ENCODE results near the gene SPEM2.

DNA sequence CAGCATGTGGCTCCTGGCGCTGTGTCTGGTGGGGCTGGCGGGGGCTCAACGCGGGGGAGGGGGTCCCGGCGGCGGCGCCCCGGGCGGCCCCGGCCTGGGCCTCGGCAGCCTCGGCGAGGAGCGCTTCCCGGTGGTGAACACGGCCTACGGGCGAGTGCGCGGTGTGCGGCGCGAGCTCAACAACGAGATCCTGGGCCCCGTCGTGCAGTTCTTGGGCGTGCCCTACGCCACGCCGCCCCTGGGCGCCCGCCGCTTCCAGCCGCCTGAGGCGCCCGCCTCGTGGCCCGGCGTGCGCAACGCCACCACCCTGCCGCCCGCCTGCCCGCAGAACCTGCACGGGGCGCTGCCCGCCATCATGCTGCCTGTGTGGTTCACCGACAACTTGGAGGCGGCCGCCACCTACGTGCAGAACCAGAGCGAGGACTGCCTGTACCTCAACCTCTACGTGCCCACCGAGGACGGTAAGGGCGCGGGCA is 17.1 kb upstream of the SPEM2 start:
- TF ChIP-seq, protein P1, sequence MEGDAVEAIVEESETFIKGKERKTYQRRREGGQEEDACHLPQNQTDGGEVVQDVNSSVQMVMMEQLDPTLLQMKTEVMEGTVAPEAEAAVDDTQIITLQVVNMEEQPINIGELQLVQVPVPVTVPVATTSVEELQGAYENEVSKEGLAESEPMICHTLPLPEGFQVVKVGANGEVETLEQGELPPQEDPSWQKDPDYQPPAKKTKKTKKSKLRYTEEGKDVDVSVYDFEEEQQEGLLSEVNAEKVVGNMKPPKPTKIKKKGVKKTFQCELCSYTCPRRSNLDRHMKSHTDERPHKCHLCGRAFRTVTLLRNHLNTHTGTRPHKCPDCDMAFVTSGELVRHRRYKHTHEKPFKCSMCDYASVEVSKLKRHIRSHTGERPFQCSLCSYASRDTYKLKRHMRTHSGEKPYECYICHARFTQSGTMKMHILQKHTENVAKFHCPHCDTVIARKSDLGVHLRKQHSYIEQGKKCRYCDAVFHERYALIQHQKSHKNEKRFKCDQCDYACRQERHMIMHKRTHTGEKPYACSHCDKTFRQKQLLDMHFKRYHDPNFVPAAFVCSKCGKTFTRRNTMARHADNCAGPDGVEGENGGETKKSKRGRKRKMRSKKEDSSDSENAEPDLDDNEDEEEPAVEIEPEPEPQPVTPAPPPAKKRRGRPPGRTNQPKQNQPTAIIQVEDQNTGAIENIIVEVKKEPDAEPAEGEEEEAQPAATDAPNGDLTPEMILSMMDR (IDR thresholded peaks at IDR 0.05) = no peak
- no peak for TF ChIP-seq POLR2A (IDR thresholded peaks at IDR 0.05)
